Trophoblast cell (in vitro differentiated cells and primary cell): ENCODE measurements around the gene ZNF543.
A peak's percentile ranks its signal among the peaks of the same experiment; 100 is the strongest.

Experiments
- DNase-seq, 2 donors: peaks; one replicate each; pipeline ENCODE4 v3.0.0-alpha.2; 2016
- H2AFZ ChIP-seq: 2 replicates; pipeline ENCODE4 v1.6.1; 2013; ENCODE audit warnings: low read length, moderate library complexity, mild to moderate bottlenecking; ENCODE audit not compliant: insufficient read depth, poor library complexity
- H2AK5ac ChIP-seq: 2 replicates; pipeline ENCODE4 v1.6.1; 2013; ENCODE audit warnings: mild to moderate bottlenecking, low read length
- H2BK120ac ChIP-seq: 2 replicates; pipeline ENCODE4 v1.6.1; 2013; ENCODE audit warnings: low read length, mild to moderate bottlenecking, moderate library complexity; ENCODE audit not compliant: insufficient read depth, poor library complexity
- H2BK12ac ChIP-seq: 2 replicates; pipeline ENCODE4 v1.6.1; 2013; ENCODE audit warnings: mild to moderate bottlenecking, low read length, moderate library complexity
- H2BK5ac ChIP-seq: 2 replicates; pipeline ENCODE4 v1.6.1; 2013; ENCODE audit warnings: low read length, low read depth, moderate library complexity, mild to moderate bottlenecking; ENCODE audit not compliant: poor library complexity
- H3K14ac ChIP-seq: 2 replicates; pipeline ENCODE4 v1.6.1; 2013; ENCODE audit warnings: mild to moderate bottlenecking, low read length
- H3K18ac ChIP-seq: 2 replicates; pipeline ENCODE4 v1.6.1; 2013; ENCODE audit warnings: mild to moderate bottlenecking, low read length
- H3K23ac ChIP-seq: 2 replicates; pipeline ENCODE4 v1.6.1; 2013; ENCODE audit warnings: low read length
- H3K27ac ChIP-seq: 2 replicates; pipeline ENCODE4 v1.5.1; 2013; ENCODE audit warnings: low read depth, mild to moderate bottlenecking, inconsistent platforms, low read length, moderate library complexity
- H3K27me3 ChIP-seq: 2 replicates; pipeline ENCODE4 v1.6.1; 2013; ENCODE audit warnings: inconsistent platforms, mild to moderate bottlenecking, low read length, moderate library complexity; ENCODE audit not compliant: insufficient read depth
- H3K36me3 ChIP-seq, 2 experiments: 1 replicate in 1 of 2; 2 replicates in 1 of 2; pipeline ENCODE4 v1.6.1; 2013; ENCODE audit warnings: low read length in 2 of 2, mild to moderate bottlenecking in 2 of 2, moderate library complexity in 1 of 2; ENCODE audit not compliant: insufficient read depth in 2 of 2, control insufficient read depth in 1 of 2
- H3K4ac ChIP-seq: 2 replicates; pipeline ENCODE4 v1.6.1; 2013; ENCODE audit warnings: low read depth, mild to moderate bottlenecking, low read length, moderate library complexity
- H3K4me1 ChIP-seq, 2 experiments: 1 replicate in 1 of 2; 2 replicates in 1 of 2; pipeline ENCODE4 v1.6.1; 2013; ENCODE audit warnings: low read length in 2 of 2, mild to moderate bottlenecking in 2 of 2, moderate library complexity in 1 of 2; ENCODE audit not compliant: insufficient read depth in 2 of 2, control insufficient read depth in 1 of 2
- H3K4me2 ChIP-seq: 2 replicates; pipeline ENCODE4 v1.6.1; 2013; ENCODE audit warnings: inconsistent platforms, mild to moderate bottlenecking, low read length, moderate library complexity
- H3K4me3 ChIP-seq: 2 replicates; pipeline ENCODE4 v1.5.1; 2013; ENCODE audit warnings: mild to moderate bottlenecking, low read depth, low read length, inconsistent platforms
- H3K79me1 ChIP-seq: one replicate; pipeline ENCODE4 v1.6.1; 2013; ENCODE audit warnings: low read length
- H3K79me2 ChIP-seq: 2 replicates; pipeline ENCODE4 v1.6.1; 2013; ENCODE audit warnings: low read length, mild to moderate bottlenecking; ENCODE audit not compliant: control insufficient read depth, insufficient read depth, poor library complexity
- H3K9ac ChIP-seq: 2 replicates; pipeline ENCODE4 v1.6.1; 2013; ENCODE audit warnings: mild to moderate bottlenecking, low read length
- H3K9me3 ChIP-seq: 2 replicates; pipeline ENCODE4 v1.6.1; 2013; ENCODE audit warnings: low read depth, mild to moderate bottlenecking, control low read depth, inconsistent platforms, low read length; ENCODE audit not compliant: insufficient read depth
- H4K12ac ChIP-seq: 2 replicates; pipeline ENCODE4 v1.6.1; 2013; ENCODE audit warnings: low read depth, mild to moderate bottlenecking, low read length, moderate library complexity
- H4K8ac ChIP-seq: 2 replicates; pipeline ENCODE4 v1.6.1; 2013; ENCODE audit warnings: low read depth, mild to moderate bottlenecking, low read length, moderate library complexity
- H4K91ac ChIP-seq: one replicate; pipeline ENCODE4 v1.6.1; 2013; ENCODE audit warnings: low read depth, mild to moderate bottlenecking, low read length, moderate library complexity
- WGBS: extraction: QIAGEN DNeasy Blood & Tissue Kit; methylation state at CpG from one replicate; pipeline ENCODE4 v1.1.7; 2013; ENCODE audit warnings: missing lambda C conversion rate; ENCODE audit not compliant: insufficient read length, insufficient coverage; ENCODE audit errors: extremely low coverage; 5-methylcytosine and 5-hydroxymethylcytosine counted together

ZNF543 gene

GRCh38 chr19:57293719-57294118 is 26.6 kb upstream of the ZNF543 start:
- H2AK5ac ChIP-seq = no peak overlapping the region
- no peaks in the 10 kb centered on the region for H3K79me1 ChIP-seq
- no peaks in the 10 kb centered on the region for H3K27me3 ChIP-seq
- H3K9ac ChIP-seq = no peak overlapping the region
- H3K4me2 ChIP-seq = no peak overlapping the region
- H2BK120ac ChIP-seq = no peak overlapping the region
- H3K4ac ChIP-seq = no peak overlapping the region
- peaks cover 1% of the 10 kb centered on the region for H3K9me3 ChIP-seq
- no peak overlapping the region for H4K8ac ChIP-seq
- H4K12ac ChIP-seq = no peak overlapping the region
- no peak overlapping the region for H3K23ac ChIP-seq
- no peak overlapping the region for H2AFZ ChIP-seq
- H3K4me1 ChIP-seq = no peaks in the 10 kb centered on the region
- H3K36me3 ChIP-seq = peaks cover 28 to 37% of the 10 kb centered on the region in 2 experiments
- H2BK12ac ChIP-seq = no peak overlapping the region
- H3K14ac ChIP-seq = no peak overlapping the region
- H4K91ac ChIP-seq = no peak overlapping the region
- H3K4me3 ChIP-seq = no peak overlapping the region
- DNase-seq = no peak
- no peak overlapping the region for H2BK5ac ChIP-seq
- no CpG with 5 or more reads among the region's 1 CpG for WGBS
- no peak overlapping the region for H3K27ac ChIP-seq
- H3K18ac ChIP-seq = no peak overlapping the region
- H3K79me2 ChIP-seq = no peaks in the 10 kb centered on the region

- Histone ChIP-seq H2AK5ac (no peak overlapping the region), H4K12ac (no peak overlapping the region), H2BK12ac (no peak overlapping the region), H3K79me2 (no peaks in the 10 kb centered on the region), H3K4me3 (no peak overlapping the region), H3K9ac (no peak overlapping the region), H3K27ac (peak overlapping the region; percentile 24), H3K79me1 (no peaks in the 10 kb centered on the region), H3K4me1 (peaks cover 14 to 18% of the 10 kb centered on the region in 2 experiments), H3K27me3 (no peaks in the 10 kb centered on the region), H3K23ac (no peak overlapping the region), H3K9me3 (no peaks in the 10 kb centered on the region), H4K8ac (no peak overlapping the region), H3K14ac (no peak overlapping the region), H4K91ac (no peak overlapping the region), H3K4ac (no peak overlapping the region), H2BK120ac (no peak overlapping the region), H2AFZ (no peak overlapping the region), H3K18ac (no peak overlapping the region), H3K36me3 (peaks cover 8% of the 10 kb centered on the region in 2 experiments), H3K4me2 (no peak overlapping the region), H2BK5ac (no peak overlapping the region)
- no CpG with 5 or more reads among the region's 1 CpG for WGBS
- peak; percentile 76 to 79 for DNase-seq
Measured at GRCh38 chr19:57302020-57302465, 18.2 kb upstream of the ZNF543 start.

- Histone ChIP-seq H3K18ac (no peak overlapping the region), H4K91ac (no peak overlapping the region), H3K27me3 (no peaks in the 10 kb centered on the region), H3K4ac (no peak overlapping the region), H2BK5ac (no peak overlapping the region), H3K4me2 (no peak overlapping the region), H3K79me1 (no peaks in the 10 kb centered on the region), H2AFZ (no peak overlapping the region), H3K23ac (no peak overlapping the region), H3K9me3 (no peaks in the 10 kb centered on the region), H3K4me1 (peaks cover 14 to 18% of the 10 kb centered on the region in 2 experiments), H3K9ac (no peak overlapping the region), H3K36me3 (peaks cover 6 to 8% of the 10 kb centered on the region in 2 experiments), H4K12ac (no peak overlapping the region), H2AK5ac (no peak overlapping the region), H3K79me2 (no peaks in the 10 kb centered on the region), H2BK120ac (no peak overlapping the region), H3K4me3 (no peak overlapping the region), H2BK12ac (no peak overlapping the region), H4K8ac (no peak overlapping the region), H3K14ac (no peak overlapping the region), H3K27ac (no peak overlapping the region)
- peak; percentile 75 to 78 for DNase-seq
- WGBS = no CpG with 5 or more reads among the region's 7 CpGs
Measured at GRCh38 chr19:57302727-57303401, 17.4 kb upstream of the ZNF543 start.

DNA sequence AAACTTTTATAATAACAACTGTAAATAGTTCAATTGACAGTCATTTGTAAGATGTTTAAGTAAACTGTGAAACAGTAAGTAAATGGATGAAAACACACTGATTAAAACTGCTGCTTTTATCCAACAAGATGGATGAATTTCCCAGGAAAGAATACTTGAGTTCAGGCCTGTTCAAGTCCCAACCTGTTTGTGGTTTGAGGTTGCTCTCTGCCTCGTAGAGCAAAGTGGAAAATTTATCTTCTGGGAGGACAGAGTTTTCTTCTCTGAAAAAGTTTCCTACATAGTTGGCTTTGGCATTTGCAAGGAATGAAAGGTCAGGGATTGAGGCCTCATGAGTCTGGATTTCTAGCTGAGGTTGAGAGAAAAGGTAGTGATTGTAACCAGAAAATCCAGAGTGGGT is 15.2 kb upstream of the ZNF543 start:
- H4K12ac ChIP-seq = no peak overlapping the region
- H2AK5ac ChIP-seq = no peak overlapping the region
- H3K4me1 ChIP-seq = peaks cover 14 to 18% of the 10 kb centered on the region in 2 experiments
- H3K4me2 ChIP-seq = no peak overlapping the region
- no peak overlapping the region for H3K4me3 ChIP-seq
- H2BK120ac ChIP-seq = no peak overlapping the region
- no peak overlapping the region for H3K9ac ChIP-seq
- DNase-seq = no peak
- no peak overlapping the region for H3K23ac ChIP-seq
- no peaks in the 10 kb centered on the region for H3K79me2 ChIP-seq
- peaks cover 6 to 8% of the 10 kb centered on the region in 2 experiments for H3K36me3 ChIP-seq
- no peak overlapping the region for H3K18ac ChIP-seq
- no peak overlapping the region for H2AFZ ChIP-seq
- H3K79me1 ChIP-seq = no peaks in the 10 kb centered on the region
- H3K4ac ChIP-seq = no peak overlapping the region
- H2BK5ac ChIP-seq = no peak overlapping the region
- H3K27ac ChIP-seq = no peak overlapping the region
- WGBS = no CpG with 5 or more reads among the region's 1 CpG
- no peak overlapping the region for H3K14ac ChIP-seq
- no peak overlapping the region for H4K8ac ChIP-seq
- no peaks in the 10 kb centered on the region for H3K27me3 ChIP-seq
- no peak overlapping the region for H4K91ac ChIP-seq
- no peaks in the 10 kb centered on the region for H3K9me3 ChIP-seq
- no peak overlapping the region for H2BK12ac ChIP-seq
